GM12878 (cell line): ENCODE results near the gene ITGA6. TPM values are rescaled to one million over a fixed set of nuclear protein-coding genes. Genes with fewer than 3 reads are reported as not detected.

Experiments used
- ATAC-seq: fragments of 200-7000 bp; cut with Tn5 transposase; 3 replicates; pipeline ENCODE4 v1.9.1; 2020; ENCODE audit warnings: mild to moderate bottlenecking, moderate library complexity
- BruUV-seq: library from RNA; stranded (reverse); fragments of 400-500 nt; replicated peaks from 2 replicates; lab custom pipeline; 2021; lab: Mats Ljungman, UMichigan
- CTCF ChIA-PET: fragments of 300-600 bp; sonication (Branson Sonifier 250); formaldehyde crosslinking; extraction: SDS; loops from one replicate; lab custom pipeline; 2021; ENCODE audit warnings: inconsistent platforms; lab: Yijun Ruan, JAX
- POLR2A ChIA-PET: fragments of 350-600 bp; formaldehyde crosslinking; extraction: SDS; loops from one replicate; lab custom pipeline; 2021; ENCODE audit warnings: inconsistent platforms; lab: Charles Lee
- RAD21 ChIA-PET: fragments of 300-600 bp; sonication (Branson Sonifier 250); formaldehyde crosslinking; loops from one replicate; lab custom pipeline; 2023; ENCODE audit warnings: antibody characterized with exemption; ENCODE audit not compliant: unreplicated experiment; lab: Charles Lee
- SMC1A ChIA-PET: fragments of 300-600 bp; sonication (Branson Sonifier 250); formaldehyde crosslinking; loops from one replicate; lab custom pipeline; 2023; ENCODE audit not compliant: unreplicated experiment, uncharacterized antibody; lab: Charles Lee
- DNase-seq: peaks from one replicate; pipeline ENCODE4 v3.0.0-alpha.2; 2011; ENCODE audit warnings: low read depth, low spot score
- FAIRE-seq: peaks from 3 replicates; lab custom pipeline; 2011; peaks lifted over from hg19 to GRCh38; lab: Jason Lieb, UNC
- H2AFZ ChIP-seq: 2 replicates; pipeline ENCODE4 v1.6.0; 2011; ENCODE audit warnings: low read depth, low read length, control low read depth; ENCODE audit not compliant: control insufficient read depth
- H3K27ac ChIP-seq: 2 replicates; pipeline ENCODE4 v1.5.1; 2011; ENCODE audit warnings: control low read depth; ENCODE audit not compliant: control insufficient read depth, insufficient read depth
- H3K27me3 ChIP-seq, 2 experiments: replicated peaks in 1 of 2; 2 replicates each; pipeline versions ENCODE4 v1.6.0 to v1.6.1; 2011; ENCODE audit warnings: low read length in 1 of 2; ENCODE audit not compliant: control insufficient read depth in 2 of 2, insufficient read depth in 2 of 2
- H3K36me3 ChIP-seq, 2 experiments: 2 replicates each; pipeline ENCODE4 v1.5.1; 2011; ENCODE audit warnings: low read length in 1 of 2; ENCODE audit not compliant: control insufficient read depth in 2 of 2, insufficient read depth in 2 of 2
- H3K4me1 ChIP-seq: 2 replicates; pipeline ENCODE4 v1.6.1; 2011; ENCODE audit warnings: mild to moderate bottlenecking, low read length, moderate library complexity, mixed read lengths; ENCODE audit not compliant: control insufficient read depth, insufficient read depth
- H3K4me2 ChIP-seq: 2 replicates; pipeline ENCODE4 v1.6.0; 2011; ENCODE audit warnings: control low read depth; ENCODE audit not compliant: control insufficient read depth, insufficient read depth
- H3K4me3 ChIP-seq: fragments of 200-600 bp; sonication (generic); 2 replicates; pipeline ENCODE4 v1.5.1; 2016
- H3K79me2 ChIP-seq: 2 replicates; pipeline ENCODE4 v1.6.0; 2011; ENCODE audit warnings: low read length; ENCODE audit not compliant: control insufficient read depth, insufficient read depth
- H3K9ac ChIP-seq: 2 replicates; pipeline ENCODE4 v1.8.0; 2011; ENCODE audit warnings: low read length, control low read depth, mixed read lengths; ENCODE audit not compliant: control insufficient read depth, insufficient read depth
- H3K9me3 ChIP-seq: replicated peaks from 3 replicates; pipeline ENCODE4 v1.5.1; 2011; ENCODE audit warnings: mild to moderate bottlenecking, low read length; ENCODE audit not compliant: control insufficient read depth, insufficient read depth
- H4K20me1 ChIP-seq: 2 replicates; pipeline ENCODE4 v1.6.0; 2011; ENCODE audit not compliant: control insufficient read depth, insufficient read depth
- CBX3 ChIP-seq: fragments of 200-600 bp; sonication (generic); IDR thresholded peaks from 2 replicates; pipeline ENCODE4 v1.6.1; 2016; ENCODE audit warnings: low read depth, borderline replicate concordance
- HDAC6 ChIP-seq: fragments of 200-600 bp; sonication (generic); IDR thresholded peaks from one replicate; pipeline ENCODE4 v1.8.0; 2017; ENCODE audit warnings: antibody characterized with exemption; ENCODE audit not compliant: unreplicated experiment
- SREBF2 ChIP-seq: IDR thresholded peaks from 2 replicates; pipeline ENCODE4 v1.6.1; 2012; ENCODE audit warnings: mild to moderate bottlenecking, low read length
- TCF3 ChIP-seq: IDR thresholded peaks from 2 replicates; pipeline ENCODE4 v1.6.1; 2012; ENCODE audit warnings: low read depth, mild to moderate bottlenecking, low read length, borderline replicate concordance; ENCODE audit not compliant: insufficient read depth
- ZBED1 ChIP-seq: IDR thresholded peaks from 2 replicates; pipeline ENCODE4 v1.6.1; 2016; ENCODE audit warnings: borderline replicate concordance
- WGBS: methylation state at CpG from one replicate; pipeline ENCODE4 v1.1.6; 2016; ENCODE audit warnings: low lambda C conversion rate; ENCODE audit not compliant: insufficient replicate concordance, insufficient coverage; ENCODE audit errors: missing lambda C conversion rate; 5-methylcytosine and 5-hydroxymethylcytosine counted together
- in situ Hi-C: fragments of 300-500 bp; cut with MboI; formaldehyde crosslinking; loops from 9 replicates; pipeline ENCODE4 v1.14.3; 2018; ENCODE audit warnings: mixed read lengths
- intact Hi-C: fragments of 100-400 bp; cut with micrococcal nuclease; formaldehyde crosslinking; loops from one replicate; pipeline ENCODE4 v1.14.2; 2022; ENCODE audit not compliant: unreplicated experiment
- polyA plus RNA-seq, 11 experiments: library from polyadenylated mRNA; depleted of rRNA in 4 of 11; unstranded in 6 of 11; stranded (reverse) in 5 of 11; fragments of >200 nt; fragmentation: Nextera tagmentation in 4 of 11; fragmentation: Illumina TruSeq in 1 of 11; extraction: Ambion mirVana in 4 of 11; extraction: Trizol in 1 of 11; gene quantifications; 1 replicate in 1 of 11; 2 replicates in 10 of 11; pipeline versions ENCODE4 v1.2.1 to v1.2.3, GENCODE V29; 2011 to 2016; ENCODE audit warnings: inconsistent platforms in 2 of 11, missing spikeins in 2 of 11, low read depth in 1 of 11
- total RNA-seq, 4 experiments: library from RNA; depleted of rRNA in 3 of 4; stranded (reverse); fragments of >200 nt in 3 of 4; fragmentation: Illumina TruSeq in 1 of 4; extraction: Trizol in 1 of 4; gene quantifications; 2 replicates each; pipeline versions ENCODE4 v1.2.1 to v1.2.3, GENCODE V29; 2013 to 2021
- TF ChIP-seq, protein P1 (sequence below), 3 experiments: IDR thresholded peaks in 2 of 3; conservative IDR thresholded peaks in 1 of 3; 2 replicates each; pipeline ENCODE4 v1.5.1; 2011; ENCODE audit warnings: low read depth in 3 of 3, low read length in 3 of 3, mild to moderate bottlenecking in 3 of 3, control low read depth in 2 of 3, moderate library complexity in 2 of 3, inconsistent platforms in 1 of 3, mixed read lengths in 1 of 3; ENCODE audit not compliant: control insufficient read depth in 2 of 3, insufficient read depth in 1 of 3; ENCODE audit errors: extremely low read depth in 1 of 3

The ITGA6 gene
- total and polyA plus RNA-seq, 10 of the 15 experiments (the other 5 are each of a cell fraction or from before 2014, with no cell fraction given) = 0.01 to 0.36 (median 0.14) TPM; not detected in 2

DNA sequence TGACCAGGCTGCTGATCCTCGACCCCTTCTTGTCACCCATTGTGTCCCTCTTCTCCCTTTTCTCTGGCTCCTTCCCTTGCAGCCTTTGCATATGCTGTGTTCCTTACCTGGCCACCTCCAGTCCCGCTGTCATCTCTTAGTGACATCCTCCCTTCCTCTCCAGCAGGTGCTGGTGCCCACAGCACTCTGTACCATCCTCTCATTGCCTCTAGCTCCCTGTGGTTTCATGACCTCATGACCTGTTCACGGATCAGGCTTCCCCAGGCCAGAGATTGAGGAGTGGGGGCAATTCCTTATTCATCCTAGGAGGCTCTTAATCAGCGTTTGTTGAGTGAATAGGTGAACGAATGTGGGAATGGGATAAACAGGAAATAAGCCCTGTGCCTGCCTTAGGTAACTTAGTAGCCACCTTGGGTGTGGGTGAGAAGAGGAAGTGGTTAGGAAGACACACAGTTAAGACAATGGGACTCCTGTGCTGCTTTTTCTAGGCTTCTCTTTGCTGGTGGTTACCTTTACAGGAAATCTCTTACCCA lies 35.5 kb downstream of the ITGA6 start (continued):
- no peak for TF ChIP-seq TCF3
- TF ChIP-seq SREBF2 = no peak
- TF ChIP-seq, all 136 proteins: peak for 8

DNA sequence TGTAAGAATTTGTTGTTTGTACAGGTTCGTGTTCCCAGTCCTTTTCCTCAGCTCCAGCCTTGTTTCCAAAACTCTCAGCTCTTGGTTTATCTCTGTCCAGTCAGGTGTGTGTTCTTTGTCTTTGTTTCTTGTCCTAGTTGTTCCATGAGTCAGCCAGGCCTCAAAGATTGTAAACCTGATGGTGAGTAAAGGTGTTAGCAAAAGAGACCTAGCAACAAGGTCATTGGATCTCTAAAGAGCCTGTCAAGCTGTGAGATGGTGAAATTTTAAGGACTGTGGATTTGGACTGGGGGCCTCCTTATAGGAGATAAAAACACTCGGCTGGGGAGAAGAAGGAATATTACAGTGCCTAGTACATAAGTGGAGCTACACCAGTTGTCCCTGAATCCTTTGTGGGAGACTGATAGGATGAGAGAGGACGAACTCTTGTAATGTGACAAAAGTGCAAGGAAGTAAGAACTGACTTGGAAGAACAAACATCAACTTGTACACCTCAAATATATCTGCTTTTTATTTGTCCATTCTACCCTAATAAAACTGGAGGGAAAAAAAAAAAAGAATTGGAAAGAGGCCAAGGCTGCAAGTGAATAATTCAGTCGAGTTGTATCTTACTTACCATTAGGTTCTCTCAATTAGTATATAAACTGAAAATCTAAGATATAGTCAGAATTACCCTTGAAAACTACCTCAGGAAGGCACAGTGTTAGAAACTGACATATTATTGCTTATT lies 37.2 kb downstream of the ITGA6 start:
- TF ChIP-seq ZBED1 (no peak), HDAC6 (no peak), CBX3 (no peak), SREBF2 (no peak)
- TF ChIP-seq, protein P1, sequence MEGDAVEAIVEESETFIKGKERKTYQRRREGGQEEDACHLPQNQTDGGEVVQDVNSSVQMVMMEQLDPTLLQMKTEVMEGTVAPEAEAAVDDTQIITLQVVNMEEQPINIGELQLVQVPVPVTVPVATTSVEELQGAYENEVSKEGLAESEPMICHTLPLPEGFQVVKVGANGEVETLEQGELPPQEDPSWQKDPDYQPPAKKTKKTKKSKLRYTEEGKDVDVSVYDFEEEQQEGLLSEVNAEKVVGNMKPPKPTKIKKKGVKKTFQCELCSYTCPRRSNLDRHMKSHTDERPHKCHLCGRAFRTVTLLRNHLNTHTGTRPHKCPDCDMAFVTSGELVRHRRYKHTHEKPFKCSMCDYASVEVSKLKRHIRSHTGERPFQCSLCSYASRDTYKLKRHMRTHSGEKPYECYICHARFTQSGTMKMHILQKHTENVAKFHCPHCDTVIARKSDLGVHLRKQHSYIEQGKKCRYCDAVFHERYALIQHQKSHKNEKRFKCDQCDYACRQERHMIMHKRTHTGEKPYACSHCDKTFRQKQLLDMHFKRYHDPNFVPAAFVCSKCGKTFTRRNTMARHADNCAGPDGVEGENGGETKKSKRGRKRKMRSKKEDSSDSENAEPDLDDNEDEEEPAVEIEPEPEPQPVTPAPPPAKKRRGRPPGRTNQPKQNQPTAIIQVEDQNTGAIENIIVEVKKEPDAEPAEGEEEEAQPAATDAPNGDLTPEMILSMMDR (IDR thresholded peaks at IDR 0.05 in 2 of 3, conservative IDR thresholded peaks at IDR 0.05 in 1 of 3; ENCODE audit: control insufficient read depth in 2 of 3, extremely low read depth in 1 of 3, insufficient read depth in 1 of 3, low read depth in 3 of 3, low read length in 3 of 3) = no peak
- TF ChIP-seq, all 136 proteins: peak for 0
- CTCF ChIA-PET = interaction anchor here (0.7 to 2.0 kb wide), 5 partner anchors 17 to 760 kb away, joined by 3 to 8 read pairs (median 5); no protein-coding TSS in a partner anchor
- Histone ChIP-seq H3K36me3 (no peaks in the 10 kb centered on the region), H3K27me3 (peaks cover 0 to 5% of the 10 kb centered on the region in 2 experiments; a peak in 3 of 4 replicates), H3K4me2 (no peak overlapping the region), H4K20me1 (no peaks in the 10 kb centered on the region), H3K9me3 (no peaks in the 10 kb centered on the region), H3K27ac (no peak overlapping the region), H3K79me2 (no peaks in the 10 kb centered on the region), H3K4me1 (peaks cover 8% of the 10 kb centered on the region), H3K4me3 (no peak overlapping the region), H3K9ac (no peak overlapping the region), H2AFZ (no peak overlapping the region)
- intact Hi-C loops (loop anchor here (2.0 to 10.0 kb wide), 4 partner anchors 290 to 866 kb away; no protein-coding TSS in a partner anchor), in situ Hi-C loops (loop anchor here (10.0 kb wide), 2 partner anchors 290 to 870 kb away; no protein-coding TSS in a partner anchor)
- BruUV-seq = no TSS peak
- SMC1A ChIA-PET = no interaction called here
- RAD21 ChIA-PET = interaction anchor here (1.4 kb wide), 1 partner anchor 760 kb away, joined by 3 read pairs; no protein-coding TSS in a partner anchor
- ATAC-seq (no peak), FAIRE-seq (no peak), DNase-seq (no peak)
- POLR2A ChIA-PET = no interaction called here
- WGBS = 62% methylated on average over 4 of the region's 4 CpGs
